Naive thymus-derived CD8-positive, alpha-beta T cell (primary cell): ENCODE data around the gene CFAP47. TPM values are rescaled to one million over a fixed set of nuclear protein-coding genes. Genes with fewer than 3 reads are reported as not detected.

Source experiments
- polyA plus RNA-seq, 3 donors: library from polyadenylated mRNA; unstranded; fragments of 300-500 nt; fragmentation: Illumina TruSeq; gene quantifications; one replicate each; pipeline ENCODE4 v1.2.3, GENCODE V29; 2021
- total RNA-seq, 8 experiments: library from RNA in 2 of 8; stranded (reverse) in 2 of 8; gene quantifications; one replicate each; pipeline ENCODE4 v1.2.3 and lab custom pipeline; 2021 to 2026

The CFAP47 gene
- total and polyA plus RNA-seq, 5 experiments from 2014 or later = not detected

Other genes with a start within 250 kb of the CFAP47 start
- not detected for gene MAGEB16, start 121.4 kb upstream of the CFAP47 start, total RNA-seq
- not detected for gene MAGEB16, start 121.4 kb upstream of the CFAP47 start, polyA plus RNA-seq